ENCODE data around the gene GDPD3.

Gene GDPD3

GRCh38 chr16:30078744-30079143 lies 34.6 kb downstream of the GDPD3 start:
- no peak for DNase-seq (ENCODE audit: low read depth in 2 of 2)

- no peak for DNase-seq (ENCODE audit: low read depth in 2 of 2)
Measured at GRCh38 chr16:30077656-30078055, 35.7 kb downstream of the GDPD3 start.

GRCh38 chr16:30076276-30076791 lies 37.0 kb downstream of the GDPD3 start:
- no peak for DNase-seq (ENCODE audit: low read depth in 2 of 2)

- peak; percentile 75 to 78 for DNase-seq (ENCODE audit: low read depth in 2 of 2)
Measured at GRCh38 chr16:30075503-30076275, 37.6 kb downstream of the GDPD3 start, which contains the start of gene PPP4C. PPP4C (plus strand) TSS chr16:30075994; CDS start chr16:30076378, 384 bp downstream.

- DNase-seq (ENCODE audit: low read depth in 2 of 2): no peak
Measured at GRCh38 chr16:30070490-30070889, 42.8 kb downstream of the GDPD3 start.

- DNase-seq (ENCODE audit: low read depth in 2 of 2): no peak
Measured at GRCh38 chr16:30069611-30070462, 43.5 kb downstream of the GDPD3 start.

- DNase-seq (ENCODE audit: low read depth in 2 of 2): peak in 1 of 2 donors; percentile 34
Measured at GRCh38 chr16:30068750-30069610, 44.4 kb downstream of the GDPD3 start.

- no peak for DNase-seq (ENCODE audit: low read depth in 2 of 2)
Measured at GRCh38 chr16:30068333-30068732, 45.0 kb downstream of the GDPD3 start.

GRCh38 chr16:30067584-30067916 lies 45.8 kb downstream of the GDPD3 start:
- no peak for DNase-seq (ENCODE audit: low read depth in 2 of 2)

- no peak for DNase-seq (ENCODE audit: low read depth in 2 of 2)
Measured at GRCh38 chr16:30066761-30067583, 46.4 kb downstream of the GDPD3 start.

- DNase-seq (ENCODE audit: low read depth in 2 of 2): no peak
Measured at GRCh38 chr16:30065943-30066760, 47.2 kb downstream of the GDPD3 start.

GRCh38 chr16:30065102-30065942 lies 48.0 kb downstream of the GDPD3 start, which contains the start of gene ALDOA:
ALDOA (plus strand) TSS chr16:30065760; CDS start chr16:30066898, 1,138 bp downstream.
- DNase-seq (ENCODE audit: low read depth in 2 of 2): peak; percentile 93

GRCh38 chr16:30064729-30065101 lies 48.6 kb downstream of the GDPD3 start:
- no peak for DNase-seq (ENCODE audit: low read depth in 2 of 2)

- DNase-seq (ENCODE audit: low read depth in 2 of 2): peak; percentile 42 to 44
Measured at GRCh38 chr16:30063893-30064728, 49.2 kb downstream of the GDPD3 start.

GRCh38 chr16:30063278-30063892 lies 50.0 kb downstream of the GDPD3 start:
- DNase-seq (ENCODE audit: low read depth in 2 of 2): no peak

- DNase-seq (ENCODE audit: low read depth in 2 of 2): no peak
Measured at GRCh38 chr16:30060836-30061554, 52.3 kb downstream of the GDPD3 start.

- no peak for DNase-seq (ENCODE audit: low read depth in 2 of 2)
Measured at GRCh38 chr16:30060346-30060745, 53.0 kb downstream of the GDPD3 start.

Measured in stimulated activated CD8-positive, alpha-beta memory T cell treated with anti-CD3 and anti-CD28 coated beads, Interleukin-15, amount 100 ng/mL, for 4 hours (primary cell).